GM19395 (cell line): ENCODE data around the gene VSTM4.

ENCODE experiments used
- ATAC-seq: cut with Tn5 transposase; IDR thresholded peaks from one replicate; pipeline ENCODE4 v1.9.1; 2021; ENCODE audit warnings: mild to moderate bottlenecking, moderate library complexity; ENCODE audit not compliant: unreplicated experiment

The VSTM4 gene

GRCh38 chr10:48978318-48978717 is 137.0 kb downstream of the VSTM4 start:
- no peak for ATAC-seq

- no peak for ATAC-seq
These were observed 139.1 kb downstream of the VSTM4 start for GRCh38 chr10:48976196-48976595.

GRCh38 chr10:48974510-48975156 is 140.7 kb downstream of the VSTM4 start:
- no peak for ATAC-seq

GRCh38 chr10:48973065-48973464 is 142.3 kb downstream of the VSTM4 start:
- no peak for ATAC-seq

- no peak for ATAC-seq
These were observed 144.7 kb downstream of the VSTM4 start for GRCh38 chr10:48970654-48971053.

GRCh38 chr10:48970046-48970445 is 145.3 kb downstream of the VSTM4 start:
- ATAC-seq, result no peak

- ATAC-seq, result no peak
These were observed 147.3 kb downstream of the VSTM4 start for GRCh38 chr10:48968036-48968435.

GRCh38 chr10:48965460-48965859 is 149.9 kb downstream of the VSTM4 start:
- ATAC-seq, result no peak
